PC-3 (cell line): ENCODE results near the gene PTH1R.

Experiments
- CTCF ChIP-seq: fragments of 300-600 bp; sonication (generic); conservative IDR thresholded peaks from 2 replicates; pipeline ENCODE4 v1.5.1; 2017; ENCODE audit warnings: antibody characterized with exemption, low read depth, mild to moderate bottlenecking, low read length
- EZH2phosphoT487 ChIP-seq: fragments of 300-600 bp; sonication (generic); IDR thresholded peaks from 2 replicates; pipeline ENCODE4 v1.6.1; 2018; ENCODE audit warnings: mild to moderate bottlenecking, antibody characterized with exemption, low read length, borderline replicate concordance

DNA sequence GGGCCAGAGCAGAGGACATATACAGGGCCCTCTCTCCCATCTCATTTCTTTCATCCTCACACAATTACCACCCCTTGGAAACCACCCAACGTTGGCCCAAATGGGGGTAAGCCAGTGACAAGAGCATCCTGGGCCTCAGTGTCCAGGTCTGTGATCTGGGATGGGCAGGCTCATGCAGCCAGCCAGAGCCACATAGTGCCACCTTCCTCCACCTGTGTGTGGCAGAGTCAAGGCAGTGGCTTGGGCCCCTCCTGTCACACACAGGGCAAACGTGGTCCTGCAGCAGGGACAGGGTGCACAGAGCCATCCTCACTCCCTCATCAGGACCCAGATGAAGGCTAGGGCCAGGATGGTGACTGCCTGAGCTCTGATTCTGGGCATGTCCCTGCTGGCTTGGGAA is 12.0 kb upstream of the PTH1R start:
- no peak for TF ChIP-seq CTCF
- no peak for TF ChIP-seq EZH2phosphoT487
